BLaER1 treated with 17β-estradiol and CSF1 and Interleukin-3, amounts not matched to agents 10 nM and 100 nM (cell line): Measurements from ENCODE around the gene KIF3B.
"Not testable (repeated sequence)": the region's sequence is repeated elsewhere in the genome, so short reads cannot be mapped to it uniquely, and the experiment has no call there.

Experiments used
- H3K27ac ChIP-seq, 11 experiments: shearing (Covaris generic); formaldehyde crosslinking; 2 replicates each; pipeline ENCODE4 v1.8.1; 2022
- H3K27me3 ChIP-seq, 11 experiments: shearing (Covaris generic); formaldehyde crosslinking; 2 replicates each; pipeline ENCODE4 v1.8.1; 2022
- H3K36me3 ChIP-seq, 11 experiments: shearing (Covaris generic); formaldehyde crosslinking; 2 replicates each; pipeline ENCODE4 v1.8.1; 2022
- H3K4me1 ChIP-seq, 10 experiments: shearing (Covaris generic); formaldehyde crosslinking; 2 replicates each; pipeline ENCODE4 v1.8.1; 2022
- H3K4me2 ChIP-seq, 11 experiments: shearing (Covaris generic); formaldehyde crosslinking; 2 replicates each; pipeline ENCODE4 v1.8.1; 2022
- H3K4me3 ChIP-seq, 10 experiments: shearing (Covaris generic); formaldehyde crosslinking; 2 replicates each; pipeline ENCODE4 v1.8.1; 2022
- H3K9ac ChIP-seq, 11 experiments: shearing (Covaris generic); formaldehyde crosslinking; 2 replicates each; pipeline ENCODE4 v1.8.1; 2022
- H3K9me3 ChIP-seq, 11 experiments: shearing (Covaris generic); formaldehyde crosslinking; replicated peaks in 1 of 11; 2 replicates each; pipeline ENCODE4 v1.8.1; 2022
- H4K20me1 ChIP-seq, 11 experiments: shearing (Covaris generic); formaldehyde crosslinking; 2 replicates each; pipeline ENCODE4 v1.8.1; 2022
- Cebpa-rat ChIP-seq, 11 experiments: shearing (Covaris generic); IDR thresholded peaks; 2 replicates each; pipeline ENCODE4 v1.8.1; 2022

KIF3B gene

DNA sequence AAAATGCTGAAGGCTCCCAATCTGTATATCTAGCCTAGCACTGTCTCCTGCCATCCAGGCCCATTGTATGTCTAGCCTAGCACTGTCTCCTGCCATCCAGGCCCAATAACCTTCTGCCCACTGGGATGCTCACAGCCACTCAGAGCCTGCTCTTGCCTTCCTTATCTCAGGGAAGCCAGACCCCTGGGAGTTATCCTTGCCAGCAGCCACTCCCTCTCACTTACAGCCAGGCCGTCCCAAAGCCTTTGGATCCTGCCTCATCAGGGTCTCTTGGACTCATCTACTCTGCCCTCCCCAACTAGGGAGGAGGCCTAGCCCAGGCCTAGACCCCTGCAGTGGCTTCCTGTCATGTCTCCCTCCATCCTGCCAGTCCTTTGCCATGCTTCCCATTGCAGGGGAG is 37.3 kb downstream of the KIF3B start:
- no peaks in the 10 kb centered on the region for H3K27me3 ChIP-seq
- no peak overlapping the region for H3K4me2 ChIP-seq
- no peak overlapping the region for H3K4me3 ChIP-seq
- H3K9me3 ChIP-seq, result no peaks in the 10 kb centered on the region
- H3K9ac ChIP-seq, result no peak overlapping the region
- no peak for TF ChIP-seq Cebpa-rat (IDR thresholded peaks at IDR 0.05)
- H3K27ac ChIP-seq, result no peak overlapping the region
- H3K4me1 ChIP-seq, result no peaks in the 10 kb centered on the region
- peaks cover 50 to 91% (median 73%) of the 10 kb centered on the region in 11 experiments for H3K36me3 ChIP-seq
- peaks cover 0 to 10% (median 0%) of the 10 kb centered on the region in 11 experiments; a peak in 4 of 22 replicates for H4K20me1 ChIP-seq

DNA sequence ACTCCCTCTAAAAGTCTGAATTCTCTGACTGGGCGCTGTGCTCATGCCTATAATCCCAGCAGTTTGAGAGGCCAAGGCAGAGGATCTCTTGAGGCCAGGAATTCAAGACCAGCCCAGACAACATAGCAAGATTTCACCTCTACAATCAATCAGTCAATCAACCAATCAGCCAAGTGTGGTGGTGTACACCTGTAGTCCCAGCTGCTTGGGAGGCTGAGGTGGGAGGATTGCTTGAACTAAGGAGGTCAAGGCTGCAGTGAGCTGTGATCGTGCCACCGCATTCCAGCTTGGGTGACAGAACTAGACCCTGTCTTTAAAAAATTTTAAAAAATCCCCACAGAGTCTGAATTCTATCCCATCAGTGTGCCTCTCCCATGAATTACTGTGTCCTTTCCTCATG is 37.9 kb downstream of the KIF3B start:
- Histone ChIP-seq H3K4me1 (no peaks in the 10 kb centered on the region), H3K27me3 (no peaks in the 10 kb centered on the region), H3K36me3 (peaks cover 45 to 91% (median 69%) of the 10 kb centered on the region in 11 experiments), H3K4me3 (no peak overlapping the region), H3K27ac (no peak overlapping the region), H4K20me1 (peaks cover 0 to 10% (median 0%) of the 10 kb centered on the region in 11 experiments; a peak in 4 of 22 replicates), H3K4me2 (no peak overlapping the region), H3K9ac (no peak overlapping the region), H3K9me3 (no peaks in the 10 kb centered on the region)
- TF ChIP-seq Cebpa-rat (IDR thresholded peaks at IDR 0.05), result no peak

DNA sequence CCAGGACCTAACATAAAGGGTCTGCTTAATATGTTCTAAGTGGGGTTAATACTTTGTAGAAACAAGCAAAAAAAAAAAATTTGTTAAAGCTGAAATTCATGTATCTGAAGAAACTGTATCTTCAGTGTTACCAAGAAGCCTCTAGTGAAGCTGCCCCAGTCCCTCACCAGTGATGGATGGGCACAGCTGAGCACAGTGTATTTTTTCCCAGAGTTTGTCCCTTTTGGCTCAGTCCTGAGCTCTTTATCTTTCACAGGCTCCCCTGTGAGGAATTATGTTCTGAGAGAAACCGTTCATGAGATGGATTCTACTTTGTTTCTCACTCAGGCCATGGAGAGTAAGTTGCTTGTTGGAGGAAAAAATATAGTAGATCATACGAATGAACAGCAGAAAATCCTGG is 38.4 kb downstream of the KIF3B start:
- no peak for TF ChIP-seq Cebpa-rat (IDR thresholded peaks at IDR 0.05)
- Histone ChIP-seq H4K20me1 (peaks cover 0 to 10% (median 0%) of the 10 kb centered on the region in 11 experiments; a peak in 4 of 22 replicates), H3K4me2 (no peak overlapping the region)

DNA sequence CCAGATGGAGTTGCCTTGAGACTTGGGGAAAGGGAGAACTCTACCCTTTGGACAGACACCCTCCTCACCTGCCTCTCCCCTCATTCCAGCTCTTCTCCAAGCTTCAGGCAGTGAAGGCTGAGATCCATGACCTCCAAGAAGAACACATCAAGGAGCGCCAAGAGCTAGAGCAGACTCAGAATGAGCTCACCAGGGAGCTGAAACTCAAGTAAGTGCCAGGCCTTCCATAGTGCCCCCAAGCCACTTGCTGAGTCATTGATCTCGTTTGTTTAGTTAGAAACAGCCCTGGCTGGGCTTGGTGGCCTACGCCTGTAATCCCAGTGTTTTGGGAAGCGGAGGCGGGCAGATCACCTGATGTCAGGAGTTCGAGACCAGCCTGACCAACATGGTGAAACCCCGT is 39.2 kb downstream of the KIF3B start:
- Histone ChIP-seq H3K4me2 (no peak overlapping the region), H3K36me3 (peaks cover 37 to 92% (median 67%) of the 10 kb centered on the region in 11 experiments), H3K9me3 (no peaks in the 10 kb centered on the region), H3K9ac (no peak overlapping the region), H4K20me1 (peaks cover 0 to 10% (median 0%) of the 10 kb centered on the region in 11 experiments; a peak in 4 of 22 replicates), H3K27ac (no peak overlapping the region), H3K4me3 (no peak overlapping the region), H3K4me1 (no peaks in the 10 kb centered on the region), H3K27me3 (no peaks in the 10 kb centered on the region)
- TF ChIP-seq Cebpa-rat (IDR thresholded peaks at IDR 0.05), result no peak

More for the DNA sequence above, 38.4 kb downstream of the KIF3B start:
- Histone ChIP-seq H3K27ac (no peak overlapping the region), H3K9me3 (no peaks in the 10 kb centered on the region), H3K27me3 (no peaks in the 10 kb centered on the region), H3K4me3 (no peak overlapping the region), H3K9ac (no peak overlapping the region), H3K36me3 (peaks cover 40 to 91% (median 67%) of the 10 kb centered on the region in 11 experiments), H3K4me1 (no peaks in the 10 kb centered on the region)

DNA sequence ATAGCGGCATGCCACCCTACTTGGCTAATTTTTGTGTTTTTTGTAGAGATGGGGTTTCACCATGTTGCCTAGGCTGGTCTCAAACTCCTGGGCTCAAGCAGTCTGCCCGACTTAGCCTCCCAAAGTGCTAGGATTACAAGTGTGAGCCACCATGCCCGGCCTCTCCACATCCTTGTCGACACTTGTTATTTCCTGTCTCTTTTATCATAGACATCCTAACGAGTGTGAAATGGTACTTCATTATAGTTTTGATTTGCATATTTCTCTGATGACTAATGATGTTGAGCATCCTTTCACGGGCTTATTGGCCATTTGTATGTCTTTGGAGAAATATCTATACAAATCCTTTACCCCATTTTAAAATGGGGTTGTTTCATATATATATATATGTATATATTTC is 41.6 kb downstream of the KIF3B start:
- Histone ChIP-seq H3K9ac (no peak overlapping the region), H3K4me2 (no peak overlapping the region), H3K27ac (no peak overlapping the region), H3K27me3 (no peaks in the 10 kb centered on the region), H4K20me1 (peaks cover 0 to 10% (median 0%) of the 10 kb centered on the region in 11 experiments; a peak in 3 of 22 replicates), H3K36me3 (peaks cover 35 to 72% (median 50%) of the 10 kb centered on the region in 11 experiments), H3K4me3 (no peak overlapping the region), H3K4me1 (no peaks in the 10 kb centered on the region), H3K9me3 (no peaks in the 10 kb centered on the region)
- no peak for TF ChIP-seq Cebpa-rat (IDR thresholded peaks at IDR 0.05)

DNA sequence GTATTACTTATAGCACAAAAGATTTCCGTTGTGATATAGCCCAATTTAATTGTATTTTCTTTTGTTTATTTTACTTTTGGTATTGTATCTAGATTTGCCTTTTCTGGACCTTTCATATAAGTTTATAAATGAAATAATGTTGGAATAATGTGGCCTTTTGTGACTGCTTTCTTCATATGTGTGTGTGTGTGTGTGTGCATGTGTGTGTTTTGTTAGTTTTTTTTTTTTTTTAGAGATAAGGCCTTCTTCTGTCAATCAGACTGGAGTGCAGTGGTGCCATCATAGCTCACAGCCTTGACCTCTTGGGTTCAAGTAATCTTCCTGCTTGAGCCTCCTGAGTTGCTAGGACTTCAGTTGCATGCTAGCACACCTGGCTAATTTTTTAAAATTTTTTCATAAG is 42.9 kb downstream of the KIF3B start:
- Histone ChIP-seq H3K27ac (no peak overlapping the region), H3K9ac (no peak overlapping the region)

DNA sequence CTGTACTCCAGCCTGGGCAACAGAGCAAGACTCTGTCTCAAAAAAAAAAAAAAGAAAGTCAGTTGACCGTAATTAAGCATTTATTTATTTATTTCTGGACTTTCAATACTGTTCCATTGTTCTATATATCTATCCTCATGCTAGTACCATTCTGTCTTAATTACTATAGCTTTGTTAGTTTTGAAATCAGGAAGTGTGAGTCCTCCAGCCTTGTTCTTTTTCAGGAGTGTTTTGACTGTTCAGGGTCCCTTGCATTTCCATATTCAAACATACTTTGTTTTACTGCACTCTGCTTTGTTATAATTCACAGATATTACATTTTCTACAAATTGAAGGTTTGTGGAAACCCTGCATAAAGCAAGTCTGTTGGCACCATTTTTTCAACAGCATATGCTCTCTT is 43.9 kb downstream of the KIF3B start:
- Histone ChIP-seq H3K9ac (no peak overlapping the region), H3K27me3 (no peaks in the 10 kb centered on the region), H3K36me3 (peaks cover 26 to 69% (median 39%) of the 10 kb centered on the region in 11 experiments), H3K4me1 (no peaks in the 10 kb centered on the region), H3K27ac (no peak overlapping the region), H4K20me1 (peaks cover 0 to 3% (median 0%) of the 10 kb centered on the region in 11 experiments; a peak in 1 of 22 replicates), H3K4me2 (no peak overlapping the region), H3K9me3 (no peaks in the 10 kb centered on the region), H3K4me3 (no peak overlapping the region)
- no peak for TF ChIP-seq Cebpa-rat (IDR thresholded peaks at IDR 0.05)

More for the DNA sequence above, 42.9 kb downstream of the KIF3B start:
- peaks cover 0 to 3% (median 0%) of the 10 kb centered on the region in 11 experiments; a peak in 2 of 22 replicates for H4K20me1 ChIP-seq
- H3K36me3 ChIP-seq, result peaks cover 34 to 70% (median 48%) of the 10 kb centered on the region in 11 experiments
- no peak for TF ChIP-seq Cebpa-rat (IDR thresholded peaks at IDR 0.05)
- no peak overlapping the region for H3K4me3 ChIP-seq
- no peaks in the 10 kb centered on the region for H3K4me1 ChIP-seq
- no peaks in the 10 kb centered on the region for H3K27me3 ChIP-seq
- H3K4me2 ChIP-seq, result no peak overlapping the region
- no peaks in the 10 kb centered on the region for H3K9me3 ChIP-seq

DNA sequence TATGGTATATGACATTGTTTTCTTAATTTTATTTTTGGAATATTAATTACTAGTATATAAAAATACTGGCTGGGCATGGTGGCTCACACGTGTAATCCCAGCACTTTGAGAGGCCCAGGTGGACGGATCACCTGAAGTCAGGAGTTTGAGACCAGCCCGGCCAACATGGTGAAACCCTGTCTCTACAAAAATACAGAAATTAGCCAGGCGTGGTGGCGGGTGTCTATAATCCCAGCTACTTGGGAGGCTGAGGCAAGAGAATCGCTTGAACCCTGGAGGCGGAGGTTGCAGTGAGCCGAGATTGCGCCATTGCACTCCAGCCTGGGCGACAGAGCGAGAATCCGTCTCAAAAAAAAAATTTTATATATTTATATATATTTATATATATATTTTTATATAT is 44.8 kb downstream of the KIF3B start:
- H4K20me1 ChIP-seq, H3K9ac ChIP-seq, H3K4me1 ChIP-seq, H3K27me3 ChIP-seq, H3K9me3 ChIP-seq, H3K4me3 ChIP-seq, H3K27ac ChIP-seq, H3K4me2 ChIP-seq: not testable (repeated sequence)
- peaks cover 23 to 69% (median 38%) of the 10 kb centered on the region in 11 experiments for H3K36me3 ChIP-seq

DNA sequence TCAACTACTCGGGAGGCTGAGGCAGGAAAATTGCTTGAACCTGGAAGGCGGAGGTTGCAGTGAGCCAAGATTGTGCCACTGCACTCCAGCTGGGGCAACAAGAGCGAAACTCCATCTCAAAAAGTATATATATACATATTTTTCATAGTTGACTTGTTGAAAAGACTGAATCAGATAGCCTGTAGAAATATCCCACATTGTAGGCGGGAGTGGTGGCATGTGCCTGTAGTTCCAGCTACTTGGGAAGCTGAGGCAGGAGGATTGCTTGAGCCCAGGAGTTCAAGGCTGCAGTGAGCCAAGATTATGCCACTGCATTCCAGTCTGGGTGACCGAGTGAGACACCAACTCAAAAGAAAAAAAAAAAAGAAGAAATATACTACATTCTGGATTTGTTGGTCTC is 46.3 kb downstream of the KIF3B start:
- not testable (repeated sequence) for H3K4me1 ChIP-seq, H3K9me3 ChIP-seq, H3K4me2 ChIP-seq, H3K4me3 ChIP-seq, H4K20me1 ChIP-seq, H3K27ac ChIP-seq, H3K9ac ChIP-seq, H3K27me3 ChIP-seq
- peaks cover 20 to 69% (median 30%) of the 10 kb centered on the region in 11 experiments for H3K36me3 ChIP-seq

DNA sequence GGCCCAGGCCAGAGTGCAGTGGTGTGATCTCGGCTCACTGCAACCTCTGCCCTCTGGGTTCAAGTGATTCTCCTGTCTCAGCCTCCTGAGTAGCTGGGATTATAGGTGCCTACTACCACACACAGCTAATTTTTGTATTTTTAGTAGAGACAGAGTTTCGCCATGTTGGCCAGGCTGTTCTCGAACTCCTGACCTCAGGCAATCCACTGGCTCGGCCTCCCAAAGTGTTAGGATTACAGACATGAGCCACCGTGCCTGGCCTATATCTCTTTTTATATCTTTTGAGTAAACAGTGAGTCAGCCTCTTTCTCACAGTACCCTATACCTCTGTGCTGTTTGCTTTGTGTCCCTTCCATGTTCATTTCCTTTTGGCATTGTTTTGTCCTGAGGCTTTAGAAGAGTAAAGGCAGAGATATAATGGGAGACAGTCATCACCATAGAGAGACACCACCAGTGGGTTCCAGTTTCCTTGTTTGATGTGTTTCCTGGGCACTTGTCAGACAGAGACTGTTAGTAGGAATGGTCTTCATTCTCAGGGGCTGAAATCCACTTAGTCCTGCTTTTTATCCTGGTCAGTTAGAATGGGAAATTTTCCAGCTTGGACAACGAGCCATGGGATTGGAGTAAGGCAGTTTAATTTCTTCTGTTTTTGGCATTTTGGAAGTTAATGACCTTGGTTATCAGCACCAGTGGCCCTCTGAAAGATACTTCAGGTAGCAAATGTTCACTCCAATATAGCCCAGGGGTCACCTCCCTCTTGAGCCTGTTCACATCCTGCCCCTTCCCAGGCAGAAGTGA is 48.5 kb downstream of the KIF3B start:
- Histone ChIP-seq H3K4me1 (peaks cover 2 to 7% (median 5%) of the 10 kb centered on the region in 10 experiments), H3K27me3 (no peaks in the 10 kb centered on the region), H3K9me3 (no peaks in the 10 kb centered on the region), H3K9ac (no peak overlapping the region), H3K36me3 (peaks cover 22 to 70% (median 37%) of the 10 kb centered on the region in 11 experiments), H3K4me2 (no peak overlapping the region), H4K20me1 (no peaks in the 10 kb centered on the region; a peak in 1 of 22 replicates), H3K27ac (no peak overlapping the region), H3K4me3 (no peak overlapping the region)
- TF ChIP-seq Cebpa-rat (IDR thresholded peaks at IDR 0.05), result no peak
